HG03558 (cell line): ENCODE measurements around the gene FIP1L1.

Source experiments
- ATAC-seq: cut with Tn5 transposase; IDR thresholded peaks from one replicate; pipeline ENCODE4 v1.9.1; 2021; ENCODE audit warnings: moderate number of reproducible peaks; ENCODE audit not compliant: unreplicated experiment; ENCODE audit errors: extremely low read depth

The FIP1L1 gene

DNA sequence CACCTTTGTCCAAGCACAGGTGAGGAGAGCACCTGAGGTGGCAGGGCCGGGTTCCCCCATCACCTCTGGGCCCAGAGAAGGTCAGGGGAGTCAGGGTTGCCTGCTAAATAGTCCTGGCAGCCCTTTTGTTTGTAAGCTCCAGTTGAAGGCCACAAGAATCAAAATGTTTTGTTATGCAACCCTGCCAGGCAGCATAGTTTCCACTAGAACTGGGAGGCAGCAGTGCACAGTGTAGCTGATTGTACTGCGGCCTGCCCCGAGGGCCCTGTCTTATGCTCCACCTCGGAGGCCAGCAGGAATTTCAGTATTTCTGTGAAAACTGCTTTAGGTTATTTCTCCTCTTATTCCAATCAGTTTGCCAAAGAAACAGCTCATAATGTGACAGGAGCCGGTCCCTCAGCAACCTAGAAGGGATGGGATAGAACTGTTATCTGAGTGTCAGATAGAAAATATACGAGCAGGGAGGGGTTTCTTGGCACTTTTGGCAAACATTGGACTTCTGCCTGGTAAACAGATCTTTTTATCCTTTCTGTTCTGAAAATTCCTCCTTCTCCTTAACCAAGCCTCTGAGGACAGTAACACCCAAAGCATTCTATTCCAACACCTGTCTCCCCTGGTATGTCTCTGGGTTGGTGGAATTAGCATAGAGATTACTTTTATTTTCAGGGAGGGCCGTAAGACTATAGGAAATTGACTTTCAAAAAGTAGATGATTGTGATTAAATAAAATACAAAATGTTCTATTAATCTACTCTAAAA is 120.2 kb downstream of the FIP1L1 start:
- no peak for ATAC-seq

DNA sequence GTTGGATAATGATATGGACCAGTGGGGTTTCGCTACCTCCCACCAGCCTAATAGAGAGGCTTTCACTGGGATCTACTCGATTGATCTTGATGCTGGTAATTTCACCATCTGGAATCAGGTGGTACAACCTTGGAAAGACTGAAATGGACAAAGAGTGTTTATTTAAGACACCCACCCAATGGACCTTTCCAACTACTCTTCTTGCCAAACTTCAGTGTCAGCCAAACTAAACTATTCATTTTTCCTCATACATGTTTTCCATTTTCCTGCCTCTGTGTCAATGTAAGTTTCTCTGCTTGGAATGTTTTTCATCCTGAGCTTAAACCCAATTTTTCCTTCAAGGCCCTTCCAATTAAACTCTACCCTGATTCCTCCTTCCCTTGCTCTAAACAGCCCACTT is 121.3 kb downstream of the FIP1L1 start:
- no peak for ATAC-seq

DNA sequence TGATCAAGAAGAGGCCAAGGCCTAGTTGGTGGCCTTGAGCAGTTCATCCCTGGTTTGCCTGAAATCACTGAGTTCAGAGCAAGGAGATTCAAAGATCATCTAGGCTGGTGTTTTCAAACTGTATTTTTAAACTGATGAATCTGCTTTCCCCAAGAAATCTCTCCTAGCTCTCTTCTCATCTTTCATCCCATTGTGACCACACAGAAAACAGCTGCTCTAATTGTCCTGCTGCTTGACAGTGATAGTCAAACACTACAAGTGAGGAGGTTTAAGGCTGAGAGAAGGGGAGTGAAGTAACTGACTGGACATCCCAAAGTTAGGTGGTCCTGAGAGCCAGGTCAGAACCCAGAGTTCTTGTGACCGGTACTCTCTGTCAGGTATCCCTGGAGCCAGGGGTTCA is 122.3 kb downstream of the FIP1L1 start:
- ATAC-seq, result no peak

DNA sequence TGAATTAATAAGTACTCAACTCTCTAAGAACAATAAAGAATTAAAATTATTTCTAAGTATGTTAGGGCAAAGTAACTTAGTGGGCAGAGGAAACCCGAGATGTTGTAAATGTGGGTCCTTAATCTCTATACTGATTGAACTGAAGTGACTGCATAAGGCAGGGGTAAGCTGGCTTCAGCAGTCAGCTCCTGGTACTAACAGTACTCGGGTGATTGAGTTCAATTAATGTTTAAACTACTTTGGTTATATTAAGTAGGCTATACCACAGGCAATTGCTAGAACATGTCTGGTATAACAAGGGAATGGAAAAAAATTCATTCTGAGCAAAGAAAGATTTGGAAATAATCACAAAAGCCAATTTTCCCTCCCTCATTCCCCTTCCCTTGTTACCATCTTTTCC is 123.1 kb downstream of the FIP1L1 start:
- no peak for ATAC-seq

DNA sequence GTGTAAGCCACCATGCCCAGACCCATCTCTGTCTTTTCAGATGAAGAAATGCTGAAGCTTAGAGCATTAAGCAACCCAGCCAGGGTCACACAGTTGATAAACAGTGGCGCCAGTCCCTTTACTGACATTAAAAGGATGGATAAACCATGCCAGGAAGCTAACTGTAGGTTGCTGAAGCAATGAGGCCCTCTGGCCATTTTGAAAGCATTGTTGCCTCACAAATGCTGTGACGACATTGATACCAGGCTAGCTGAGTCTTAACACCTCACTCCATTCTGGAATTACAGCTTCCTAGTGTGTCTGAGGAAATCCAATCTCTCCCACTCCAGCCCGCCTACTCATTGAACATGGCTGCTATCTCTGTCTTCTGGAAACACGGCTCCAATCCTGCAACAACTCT is 124.1 kb downstream of the FIP1L1 start:
- no peak for ATAC-seq

DNA sequence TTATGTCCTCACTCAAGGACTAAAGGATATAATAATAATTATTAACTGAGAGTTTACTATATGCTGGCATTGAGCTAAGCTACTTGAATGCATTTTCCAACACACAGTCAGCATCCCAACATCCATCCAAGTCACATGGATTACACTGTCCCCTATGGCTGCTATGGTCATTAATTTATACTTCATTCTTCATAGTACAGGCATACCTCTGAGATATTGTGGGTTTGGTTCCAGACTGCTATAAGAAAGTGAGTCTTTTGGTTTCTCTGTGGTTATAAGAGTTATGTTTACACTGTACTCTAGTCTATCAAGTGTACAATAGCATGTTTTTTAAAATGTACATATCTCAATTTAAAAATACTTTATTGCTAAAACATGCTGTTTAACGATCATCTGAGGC is 124.7 kb downstream of the FIP1L1 start:
- ATAC-seq, result no peak

DNA sequence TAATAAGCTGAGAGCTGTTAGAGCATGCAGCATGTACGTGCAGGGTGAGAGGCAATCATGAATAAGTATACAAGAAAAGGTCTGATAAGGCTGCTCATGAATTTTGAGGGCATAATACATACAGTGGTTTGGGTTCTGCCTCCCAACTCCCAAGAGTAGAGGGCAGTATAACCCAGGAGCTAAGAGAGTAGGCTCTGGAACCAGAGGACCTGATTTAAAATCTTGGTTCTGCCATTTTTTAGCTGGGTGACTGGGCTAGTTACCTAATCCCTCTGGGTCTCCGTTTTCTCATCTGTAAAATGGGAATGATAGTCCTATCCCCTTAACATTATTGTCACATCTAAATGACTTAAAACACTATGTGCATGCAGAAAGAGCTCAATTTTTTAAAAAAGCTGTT is 128.5 kb downstream of the FIP1L1 start:
- ATAC-seq, result no peak

DNA sequence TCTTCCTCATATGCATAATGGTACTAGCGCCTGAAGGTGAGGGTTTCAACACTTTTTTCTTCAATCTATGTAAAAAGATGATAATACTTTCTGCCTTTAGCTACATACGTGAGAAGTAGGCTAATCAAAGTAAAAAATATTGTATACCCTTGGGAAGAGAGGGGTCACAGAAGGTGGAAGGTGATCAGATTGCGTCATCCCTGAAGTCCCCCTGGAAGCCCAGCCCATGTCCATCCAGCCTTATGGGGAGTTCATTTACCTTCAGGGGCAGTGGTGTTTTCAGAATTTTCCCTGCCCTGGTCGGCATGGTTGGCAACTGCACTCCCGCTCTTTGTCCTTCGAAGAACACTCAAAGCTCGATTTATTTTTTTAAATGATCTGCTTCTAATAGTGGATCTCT is 129.6 kb downstream of the FIP1L1 start:
- ATAC-seq, result no peak

DNA sequence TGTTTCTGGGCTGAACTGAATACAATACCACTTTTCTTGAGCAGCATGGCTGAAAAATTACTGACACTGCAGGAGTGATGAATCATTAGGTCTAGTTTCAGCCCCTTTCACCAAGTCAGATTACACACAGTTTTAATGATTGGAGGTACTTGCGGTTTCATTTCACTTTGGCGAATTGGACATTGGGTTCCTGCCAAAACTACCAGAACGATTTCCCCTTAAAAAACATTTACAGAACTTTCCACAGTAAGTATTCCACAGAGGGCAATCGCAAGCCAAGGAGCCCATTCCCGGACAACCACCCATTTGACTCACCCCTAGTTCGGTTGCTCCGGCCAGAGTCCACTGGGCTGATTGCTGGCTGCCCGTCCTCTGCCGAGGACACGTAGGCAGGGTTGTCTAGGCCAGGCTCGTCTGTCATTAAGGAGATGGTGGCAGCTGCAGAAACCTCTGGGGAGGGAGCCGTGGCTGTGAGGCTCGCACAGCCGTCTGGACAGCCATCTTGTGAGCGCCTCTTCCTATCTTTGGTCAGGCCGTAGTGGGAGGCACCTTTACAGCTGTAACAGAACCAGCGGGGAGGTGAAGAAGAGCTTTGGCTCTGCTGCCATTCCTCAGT is 130.3 kb downstream of the FIP1L1 start:
- ATAC-seq, result no peak

DNA sequence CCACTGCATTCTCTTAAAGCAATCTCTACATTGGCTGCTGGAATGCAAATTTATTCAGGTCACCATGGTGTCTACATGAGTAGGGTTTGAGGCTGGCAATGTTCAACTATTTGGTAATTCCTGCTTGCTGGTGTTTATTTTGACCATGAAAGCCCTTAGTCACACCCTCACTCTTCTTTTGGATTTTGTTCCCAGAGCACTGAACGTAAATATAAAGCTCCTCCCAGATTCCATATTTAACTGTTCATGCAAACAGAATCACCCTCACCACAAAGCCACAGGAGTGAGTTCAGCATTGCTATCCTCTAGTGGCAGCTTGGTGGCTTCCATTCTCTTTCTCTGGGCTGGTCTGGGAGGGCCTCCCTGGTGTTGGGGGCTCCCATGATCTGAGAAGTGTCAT is 131.0 kb downstream of the FIP1L1 start:
- no peak for ATAC-seq

DNA sequence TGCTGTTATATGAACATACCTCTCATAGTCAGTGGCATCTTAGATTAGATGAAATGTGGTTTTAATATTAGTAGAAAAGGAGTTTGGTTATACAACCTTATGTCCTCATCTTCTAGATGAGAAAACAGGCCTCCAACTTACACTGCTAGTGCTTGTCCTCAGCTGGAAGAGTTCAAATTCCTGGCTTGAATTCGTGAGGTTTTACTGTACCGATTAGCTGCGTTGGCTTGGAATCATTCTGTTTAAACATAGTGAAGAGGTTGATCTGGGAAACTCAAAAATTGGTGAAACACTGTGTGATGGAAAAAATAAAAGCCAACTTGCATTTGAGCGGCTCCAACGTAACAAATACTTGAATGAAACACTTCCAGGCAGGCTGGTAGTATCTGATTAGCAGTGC is 132.9 kb downstream of the FIP1L1 start:
- ATAC-seq, result no peak
